Trophoblast cell (in vitro differentiated cells and primary cell): ENCODE measurements around the gene CLASP1.

Experiments used
- DNase-seq, 2 donors: peaks; one replicate each; pipeline ENCODE4 v3.0.0-alpha.2; 2016
- H2AFZ ChIP-seq: 2 replicates; pipeline ENCODE4 v1.6.1; 2013; ENCODE audit warnings: low read length, moderate library complexity, mild to moderate bottlenecking; ENCODE audit not compliant: insufficient read depth, poor library complexity
- H2AK5ac ChIP-seq: 2 replicates; pipeline ENCODE4 v1.6.1; 2013; ENCODE audit warnings: mild to moderate bottlenecking, low read length
- H2BK120ac ChIP-seq: 2 replicates; pipeline ENCODE4 v1.6.1; 2013; ENCODE audit warnings: low read length, mild to moderate bottlenecking, moderate library complexity; ENCODE audit not compliant: insufficient read depth, poor library complexity
- H2BK12ac ChIP-seq: 2 replicates; pipeline ENCODE4 v1.6.1; 2013; ENCODE audit warnings: mild to moderate bottlenecking, low read length, moderate library complexity
- H2BK5ac ChIP-seq: 2 replicates; pipeline ENCODE4 v1.6.1; 2013; ENCODE audit warnings: low read length, low read depth, moderate library complexity, mild to moderate bottlenecking; ENCODE audit not compliant: poor library complexity
- H3K14ac ChIP-seq: 2 replicates; pipeline ENCODE4 v1.6.1; 2013; ENCODE audit warnings: mild to moderate bottlenecking, low read length
- H3K18ac ChIP-seq: 2 replicates; pipeline ENCODE4 v1.6.1; 2013; ENCODE audit warnings: mild to moderate bottlenecking, low read length
- H3K23ac ChIP-seq: 2 replicates; pipeline ENCODE4 v1.6.1; 2013; ENCODE audit warnings: low read length
- H3K27ac ChIP-seq: 2 replicates; pipeline ENCODE4 v1.5.1; 2013; ENCODE audit warnings: low read depth, mild to moderate bottlenecking, inconsistent platforms, low read length, moderate library complexity
- H3K27me3 ChIP-seq: 2 replicates; pipeline ENCODE4 v1.6.1; 2013; ENCODE audit warnings: inconsistent platforms, mild to moderate bottlenecking, low read length, moderate library complexity; ENCODE audit not compliant: insufficient read depth
- H3K36me3 ChIP-seq, 2 experiments: 1 replicate in 1 of 2; 2 replicates in 1 of 2; pipeline ENCODE4 v1.6.1; 2013; ENCODE audit warnings: low read length in 2 of 2, mild to moderate bottlenecking in 2 of 2, moderate library complexity in 1 of 2; ENCODE audit not compliant: insufficient read depth in 2 of 2, control insufficient read depth in 1 of 2
- H3K4ac ChIP-seq: 2 replicates; pipeline ENCODE4 v1.6.1; 2013; ENCODE audit warnings: low read depth, mild to moderate bottlenecking, low read length, moderate library complexity
- H3K4me1 ChIP-seq, 2 experiments: 1 replicate in 1 of 2; 2 replicates in 1 of 2; pipeline ENCODE4 v1.6.1; 2013; ENCODE audit warnings: low read length in 2 of 2, mild to moderate bottlenecking in 2 of 2, moderate library complexity in 1 of 2; ENCODE audit not compliant: insufficient read depth in 2 of 2, control insufficient read depth in 1 of 2
- H3K4me2 ChIP-seq: 2 replicates; pipeline ENCODE4 v1.6.1; 2013; ENCODE audit warnings: inconsistent platforms, mild to moderate bottlenecking, low read length, moderate library complexity
- H3K4me3 ChIP-seq: 2 replicates; pipeline ENCODE4 v1.5.1; 2013; ENCODE audit warnings: mild to moderate bottlenecking, low read depth, low read length, inconsistent platforms
- H3K79me1 ChIP-seq: one replicate; pipeline ENCODE4 v1.6.1; 2013; ENCODE audit warnings: low read length
- H3K79me2 ChIP-seq: 2 replicates; pipeline ENCODE4 v1.6.1; 2013; ENCODE audit warnings: low read length, mild to moderate bottlenecking; ENCODE audit not compliant: control insufficient read depth, insufficient read depth, poor library complexity
- H3K9ac ChIP-seq: 2 replicates; pipeline ENCODE4 v1.6.1; 2013; ENCODE audit warnings: mild to moderate bottlenecking, low read length
- H3K9me3 ChIP-seq: 2 replicates; pipeline ENCODE4 v1.6.1; 2013; ENCODE audit warnings: low read depth, mild to moderate bottlenecking, control low read depth, inconsistent platforms, low read length; ENCODE audit not compliant: insufficient read depth
- H4K12ac ChIP-seq: 2 replicates; pipeline ENCODE4 v1.6.1; 2013; ENCODE audit warnings: low read depth, mild to moderate bottlenecking, low read length, moderate library complexity
- H4K8ac ChIP-seq: 2 replicates; pipeline ENCODE4 v1.6.1; 2013; ENCODE audit warnings: low read depth, mild to moderate bottlenecking, low read length, moderate library complexity
- H4K91ac ChIP-seq: one replicate; pipeline ENCODE4 v1.6.1; 2013; ENCODE audit warnings: low read depth, mild to moderate bottlenecking, low read length, moderate library complexity
- WGBS: extraction: QIAGEN DNeasy Blood & Tissue Kit; methylation state at CpG from one replicate; pipeline ENCODE4 v1.1.7; 2013; ENCODE audit warnings: missing lambda C conversion rate; ENCODE audit not compliant: insufficient read length, insufficient coverage; ENCODE audit errors: extremely low coverage; 5-methylcytosine and 5-hydroxymethylcytosine counted together

The CLASP1 gene

GRCh38 chr2:121634354-121635307 is 14.6 kb downstream of the CLASP1 start:
- H3K4me2 ChIP-seq, result no peak overlapping the region
- peaks cover 2% of the 10 kb centered on the region for H3K79me2 ChIP-seq
- H4K12ac ChIP-seq, result no peak overlapping the region
- H3K79me1 ChIP-seq, result no peaks in the 10 kb centered on the region
- no peak overlapping the region for H3K18ac ChIP-seq
- no peak overlapping the region for H2BK5ac ChIP-seq
- no peak overlapping the region for H2AK5ac ChIP-seq
- H3K4me3 ChIP-seq, result no peak overlapping the region
- DNase-seq, result no peak
- no peak overlapping the region for H3K9ac ChIP-seq
- no peak overlapping the region for H3K27ac ChIP-seq
- no peak overlapping the region for H2AFZ ChIP-seq
- WGBS, result no CpG with 5 or more reads among the region's 6 CpGs
- no peak overlapping the region for H4K91ac ChIP-seq
- no peak overlapping the region for H3K14ac ChIP-seq
- H3K27me3 ChIP-seq, result no peaks in the 10 kb centered on the region
- no peak overlapping the region for H3K23ac ChIP-seq
- no peaks in the 10 kb centered on the region for H3K36me3 ChIP-seq
- no peak overlapping the region for H2BK120ac ChIP-seq
- no peaks in the 10 kb centered on the region for H3K9me3 ChIP-seq
- H3K4ac ChIP-seq, result no peak overlapping the region
- no peak overlapping the region for H4K8ac ChIP-seq
- no peaks in the 10 kb centered on the region for H3K4me1 ChIP-seq
- no peak overlapping the region for H2BK12ac ChIP-seq

DNA sequence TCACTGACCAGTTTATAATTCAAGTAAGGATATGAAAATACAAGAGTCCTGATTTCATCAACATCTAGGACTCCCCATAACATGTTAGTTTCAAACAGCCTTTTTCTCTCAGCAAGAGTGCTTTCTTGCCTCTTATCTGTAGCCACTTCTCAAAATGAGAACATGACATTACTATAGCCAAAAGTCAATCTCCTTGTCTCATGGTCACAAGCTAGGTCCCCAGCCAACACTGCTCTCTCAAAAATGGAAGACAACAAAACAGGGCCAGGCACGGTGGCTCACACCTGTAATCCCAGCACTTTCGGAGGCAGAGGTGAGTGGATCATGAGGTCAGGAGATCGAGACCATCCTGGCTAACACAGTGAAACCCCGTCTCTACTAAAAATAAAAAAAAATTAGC is 15.8 kb downstream of the CLASP1 start:
- H4K91ac ChIP-seq, result no peak overlapping the region
- no peak overlapping the region for H3K4me3 ChIP-seq
- H3K4me2 ChIP-seq, result no peak overlapping the region
- no peaks in the 10 kb centered on the region for H3K36me3 ChIP-seq
- peaks cover 2% of the 10 kb centered on the region for H3K79me2 ChIP-seq
- no peaks in the 10 kb centered on the region for H3K79me1 ChIP-seq
- H4K8ac ChIP-seq, result no peak overlapping the region
- H2AK5ac ChIP-seq, result no peak overlapping the region
- H3K4me1 ChIP-seq, result no peaks in the 10 kb centered on the region
- no peak overlapping the region for H2BK12ac ChIP-seq
- no peak overlapping the region for H3K4ac ChIP-seq
- no peaks in the 10 kb centered on the region for H3K9me3 ChIP-seq
- H3K27ac ChIP-seq, result no peak overlapping the region
- H2BK5ac ChIP-seq, result no peak overlapping the region
- no peak for DNase-seq
- WGBS, result no CpG with 5 or more reads among the region's 4 CpGs
- no peak overlapping the region for H2BK120ac ChIP-seq
- no peak overlapping the region for H3K23ac ChIP-seq
- H3K27me3 ChIP-seq, result no peaks in the 10 kb centered on the region
- H3K14ac ChIP-seq, result no peak overlapping the region
- H3K18ac ChIP-seq, result no peak overlapping the region
- H2AFZ ChIP-seq, result no peak overlapping the region
- H3K9ac ChIP-seq, result no peak overlapping the region
- H4K12ac ChIP-seq, result no peak overlapping the region

- Histone ChIP-seq H3K14ac (no peak overlapping the region), H3K4me3 (no peak overlapping the region), H3K27ac (no peak overlapping the region), H3K79me1 (no peaks in the 10 kb centered on the region), H2BK12ac (no peak overlapping the region), H2BK5ac (no peak overlapping the region), H3K4me2 (no peak overlapping the region), H3K23ac (no peak overlapping the region), H2BK120ac (no peak overlapping the region), H4K91ac (no peak overlapping the region), H3K27me3 (no peaks in the 10 kb centered on the region), H4K12ac (no peak overlapping the region), H3K79me2 (no peaks in the 10 kb centered on the region), H4K8ac (no peak overlapping the region), H3K9me3 (no peaks in the 10 kb centered on the region), H3K36me3 (no peaks in the 10 kb centered on the region), H3K9ac (no peak overlapping the region), H2AK5ac (no peak overlapping the region), H3K18ac (no peak overlapping the region), H3K4me1 (no peaks in the 10 kb centered on the region), H2AFZ (no peak overlapping the region), H3K4ac (no peak overlapping the region)
- DNase-seq, result no peak
- no CpG with 5 or more reads among the region's 4 CpGs for WGBS
Measured at GRCh38 chr2:121627525-121628050, 21.7 kb downstream of the CLASP1 start.

- no peak for DNase-seq
- Histone ChIP-seq H3K9ac (no peak overlapping the region), H3K27ac (no peak overlapping the region), H3K18ac (no peak overlapping the region), H2AK5ac (no peak overlapping the region), H3K4me3 (no peak overlapping the region), H4K8ac (no peak overlapping the region), H3K4me1 (no peaks in the 10 kb centered on the region), H3K23ac (no peak overlapping the region), H3K14ac (no peak overlapping the region), H2AFZ (no peak overlapping the region), H3K9me3 (no peaks in the 10 kb centered on the region), H2BK12ac (no peak overlapping the region), H3K79me1 (no peaks in the 10 kb centered on the region), H3K79me2 (no peaks in the 10 kb centered on the region), H4K12ac (no peak overlapping the region), H2BK5ac (no peak overlapping the region), H3K36me3 (no peaks in the 10 kb centered on the region), H3K27me3 (no peaks in the 10 kb centered on the region), H2BK120ac (no peak overlapping the region), H3K4me2 (no peak overlapping the region), H4K91ac (no peak overlapping the region), H3K4ac (no peak overlapping the region)
- no CpG with 5 or more reads among the region's 4 CpGs for WGBS
Measured at GRCh38 chr2:121626777-121627524, 22.3 kb downstream of the CLASP1 start.
